Lung (tissue), 12 donors: ENCODE measurements around the gene IFNA7. TPM values are rescaled to one million over a fixed set of nuclear protein-coding genes. Genes with fewer than 3 reads are reported as not detected.
A peak's percentile ranks its signal among the peaks of the same experiment; 100 is the strongest.
"Not testable (repeated sequence)": the region's sequence is repeated elsewhere in the genome, so short reads cannot be mapped to it uniquely, and the experiment has no call there.

Experiments used
- ATAC-seq: fragments of 200-7000 bp; cut with Tn5 transposase; one replicate; pipeline ENCODE4 v1.9.1; 2020; ENCODE audit warnings: moderate number of reproducible peaks; ENCODE audit not compliant: insufficient read depth, low FRiP score
- DNase-seq, 3 donors: peaks; one replicate each; pipeline ENCODE4 v3.0.0-alpha.2; 2013 to 2017
- H3K27ac ChIP-seq, 2 donors: one replicate each; pipeline ENCODE4 v1.5.1; 2013; ENCODE audit warnings: mild to moderate bottlenecking in 2 of 2, moderate library complexity in 2 of 2, control low read depth in 1 of 2, inconsistent platforms in 1 of 2, low read depth in 1 of 2, low read length in 1 of 2
- H3K27me3 ChIP-seq, 3 donors: one replicate each; pipeline ENCODE4 v1.5.1; 2013; ENCODE audit warnings: low read length in 2 of 3; ENCODE audit not compliant: control insufficient read depth in 3 of 3, insufficient read depth in 3 of 3
- H3K36me3 ChIP-seq, 4 donors: one replicate each; pipeline ENCODE4 v1.5.1; 2013; ENCODE audit warnings: low read length in 4 of 4, mild to moderate bottlenecking in 1 of 4, moderate library complexity in 1 of 4; ENCODE audit not compliant: control insufficient read depth in 4 of 4, insufficient read depth in 4 of 4
- H3K4me1 ChIP-seq, 5 donors: one replicate each; pipeline ENCODE4 v1.5.1; 2013; ENCODE audit warnings: low read length in 5 of 5, mild to moderate bottlenecking in 2 of 5, moderate library complexity in 1 of 5; ENCODE audit not compliant: control insufficient read depth in 5 of 5, insufficient read depth in 5 of 5
- H3K4me3 ChIP-seq: one replicate; pipeline ENCODE4 v1.5.1; 2013; ENCODE audit warnings: mild to moderate bottlenecking, control low read depth, moderate library complexity
- H3K9ac ChIP-seq, 2 donors: one replicate each; pipeline ENCODE4 v1.5.1; 2013; ENCODE audit warnings: low read length in 2 of 2, control low read depth in 1 of 2; ENCODE audit not compliant: insufficient read depth in 1 of 2
- H3K9me3 ChIP-seq, 4 donors: one replicate each; pipeline ENCODE4 v1.5.1; 2013; ENCODE audit warnings: low read length in 3 of 4, mild to moderate bottlenecking in 1 of 4, moderate library complexity in 1 of 4; ENCODE audit not compliant: control insufficient read depth in 4 of 4, insufficient read depth in 3 of 4
- WGBS, 2 donors: extraction: QIAGEN DNeasy Blood & Tissue Kit; methylation state at CpG; one replicate each; pipeline ENCODE4 v1.1.7; 2013; 5-methylcytosine and 5-hydroxymethylcytosine counted together
- polyA plus RNA-seq, 2 donors: library from polyadenylated mRNA; stranded (reverse); fragments of 200-250 nt; gene quantifications; one replicate each; pipeline ENCODE4 v1.2.1, GENCODE V29; 2013
- total RNA-seq, 2 donors: library from RNA; depleted of rRNA in 1 of 2; stranded (reverse); fragments of >200 nt in 1 of 2; gene quantifications; one replicate each; pipeline ENCODE4 v1.2.1, GENCODE V29; 2014 to 2021
- TF ChIP-seq, protein P1 (sequence below): IDR thresholded peaks from 2 replicates; pipeline ENCODE4 v1.5.1; 2012; ENCODE audit warnings: mild to moderate bottlenecking; ENCODE audit errors: control extremely low read depth, extremely low read depth
- donor health status: control.
- donor health status: control.
- donor health status: Bipolar disorder and iron deficiency.
- donor health status: healthy.
- donor health status: DM: yes; HTN: yes; CAD: no.

Gene IFNA7
- total and polyA plus RNA-seq, 4 donors, result not detected

DNA sequence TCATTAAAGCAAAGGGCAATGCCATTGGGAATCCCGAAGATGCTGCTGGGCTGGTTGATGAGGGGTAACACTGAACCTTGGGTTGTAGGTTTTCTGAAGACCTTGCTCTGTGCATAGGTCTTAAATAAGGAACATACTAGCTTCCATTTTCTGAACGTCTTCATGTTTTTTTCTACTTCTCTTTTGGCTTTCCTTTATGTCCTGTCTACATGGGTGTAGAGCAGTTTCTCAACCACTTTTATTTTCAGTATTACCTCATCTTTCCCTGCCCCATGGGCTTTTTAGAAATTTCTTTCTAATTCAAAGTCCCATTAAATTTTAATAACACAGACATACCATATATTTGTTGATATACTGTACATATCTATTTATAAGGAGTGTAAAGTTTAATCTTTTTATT is 37.9 kb upstream of the IFNA7 start, which contains the start of gene IFNA14:
TSS of gene IFNA14 (minus strand) at position 95 of the 400 bp plus-strand sequence. CDS start at position 25, 70 bp downstream.
- H3K9me3 ChIP-seq, result no peaks in the 10 kb centered on the region
- peaks cover 0 to 1% (median 0%) of the 10 kb centered on the region in 5 donors for H3K4me1 ChIP-seq
- TF ChIP-seq, protein P1, sequence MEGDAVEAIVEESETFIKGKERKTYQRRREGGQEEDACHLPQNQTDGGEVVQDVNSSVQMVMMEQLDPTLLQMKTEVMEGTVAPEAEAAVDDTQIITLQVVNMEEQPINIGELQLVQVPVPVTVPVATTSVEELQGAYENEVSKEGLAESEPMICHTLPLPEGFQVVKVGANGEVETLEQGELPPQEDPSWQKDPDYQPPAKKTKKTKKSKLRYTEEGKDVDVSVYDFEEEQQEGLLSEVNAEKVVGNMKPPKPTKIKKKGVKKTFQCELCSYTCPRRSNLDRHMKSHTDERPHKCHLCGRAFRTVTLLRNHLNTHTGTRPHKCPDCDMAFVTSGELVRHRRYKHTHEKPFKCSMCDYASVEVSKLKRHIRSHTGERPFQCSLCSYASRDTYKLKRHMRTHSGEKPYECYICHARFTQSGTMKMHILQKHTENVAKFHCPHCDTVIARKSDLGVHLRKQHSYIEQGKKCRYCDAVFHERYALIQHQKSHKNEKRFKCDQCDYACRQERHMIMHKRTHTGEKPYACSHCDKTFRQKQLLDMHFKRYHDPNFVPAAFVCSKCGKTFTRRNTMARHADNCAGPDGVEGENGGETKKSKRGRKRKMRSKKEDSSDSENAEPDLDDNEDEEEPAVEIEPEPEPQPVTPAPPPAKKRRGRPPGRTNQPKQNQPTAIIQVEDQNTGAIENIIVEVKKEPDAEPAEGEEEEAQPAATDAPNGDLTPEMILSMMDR, result no peak
- H3K4me3 ChIP-seq, result no peak within 1 kb of the TSS
- H3K9ac ChIP-seq, result no peak within 1 kb of the TSS
- no peaks in the 10 kb centered on the region for H3K36me3 ChIP-seq
- H3K27me3 ChIP-seq, result no peaks in the 10 kb centered on the region
- no peak for DNase-seq
- ATAC-seq, result no peak
- WGBS, 2 donors, result 54 to 78% methylated on average over 2 of the region's 2 CpGs
- H3K27ac ChIP-seq, result no peak within 1 kb of the TSS

DNA sequence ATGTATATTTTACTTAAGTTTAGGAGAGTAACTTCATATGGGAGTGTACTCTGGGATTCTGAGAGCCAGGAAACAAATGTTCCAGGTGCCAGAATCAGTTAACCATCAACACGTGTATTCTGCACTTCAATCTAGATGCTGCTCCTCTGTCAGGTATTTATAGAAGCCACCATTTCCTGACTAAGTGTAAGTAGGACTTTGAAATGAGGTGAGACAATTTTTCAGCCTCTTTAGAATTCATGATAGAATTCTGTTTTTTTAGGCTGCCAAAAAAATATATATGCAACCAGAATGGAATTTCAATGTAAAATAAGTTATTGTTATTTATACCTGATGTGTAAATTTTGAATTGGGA is 34.3 kb upstream of the IFNA7 start:
- WGBS, 2 donors, result 0 to 2% methylated on average over 1 of the region's 1 CpG
- not testable (repeated sequence) for H3K9ac ChIP-seq, DNase-seq, H3K4me3 ChIP-seq, ATAC-seq, H3K27me3 ChIP-seq, H3K27ac ChIP-seq, H3K36me3 ChIP-seq, H3K4me1 ChIP-seq, H3K9me3 ChIP-seq

DNA sequence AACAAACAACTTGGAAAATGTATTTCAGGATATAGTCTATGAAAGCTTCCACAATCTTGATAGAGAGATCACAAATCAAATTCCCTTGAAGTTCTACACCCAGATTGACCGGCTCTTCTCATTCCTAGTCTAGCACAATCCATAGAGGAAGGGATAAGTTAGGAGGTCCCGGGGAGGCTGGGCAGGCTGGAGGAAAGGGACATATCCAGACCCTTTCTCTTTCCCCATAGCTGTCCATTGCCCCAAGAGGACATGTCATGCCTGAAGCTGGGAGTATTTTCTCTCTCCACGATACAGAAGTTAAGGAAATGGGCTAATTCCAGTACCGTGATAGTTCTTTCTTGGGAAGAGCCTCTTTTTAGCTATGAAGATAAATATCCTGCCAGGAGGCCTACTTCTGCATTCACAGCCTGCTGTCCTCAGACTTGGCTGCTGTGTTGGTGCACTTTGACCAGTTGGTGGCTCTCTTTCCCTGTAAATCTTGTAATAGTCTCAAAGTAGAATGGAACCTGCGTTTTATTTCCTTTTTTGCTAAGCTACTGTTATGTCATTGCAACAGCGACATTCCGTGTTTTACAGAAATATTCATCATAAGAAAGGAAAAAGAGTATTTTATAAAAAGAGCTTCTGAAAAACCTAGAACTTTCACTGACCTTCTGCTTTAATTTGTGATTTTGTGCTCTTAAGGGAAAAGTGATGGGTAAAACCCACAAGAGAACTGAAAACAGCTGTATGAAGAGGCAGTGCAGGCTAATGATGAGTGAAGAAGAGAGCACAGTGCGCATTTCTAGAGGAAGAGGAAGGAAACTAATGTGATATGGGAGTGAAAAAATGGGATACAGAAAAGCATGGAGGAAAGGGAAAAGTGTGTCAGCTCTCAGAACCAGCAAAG is 33.7 kb upstream of the IFNA7 start:
- H3K9ac ChIP-seq, ATAC-seq, H3K9me3 ChIP-seq: not testable (repeated sequence)

DNA sequence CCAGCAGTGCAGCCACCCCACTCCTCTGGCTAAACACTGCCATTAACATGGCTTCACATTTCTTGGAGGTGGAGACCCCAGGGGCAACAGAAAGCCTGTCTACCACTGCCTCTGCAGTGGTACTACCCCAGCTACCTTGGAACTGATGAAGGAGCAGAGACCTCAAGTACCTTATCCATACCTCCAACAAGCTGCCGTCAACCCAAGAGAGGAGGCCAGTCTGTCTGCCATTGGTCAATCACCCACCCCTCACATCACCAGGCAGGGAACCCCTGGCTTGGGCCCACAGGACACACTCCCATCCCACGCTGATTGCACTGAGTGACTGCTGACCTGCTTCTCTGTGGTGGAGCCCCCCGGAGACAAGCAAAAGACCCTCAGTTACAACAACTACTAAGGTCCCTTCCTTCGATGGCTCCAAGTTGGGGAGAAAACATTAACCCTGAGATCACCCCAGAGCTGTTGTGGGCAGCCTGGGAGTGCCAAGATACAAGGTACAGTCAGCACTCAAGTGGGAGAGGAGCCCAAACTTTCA is 32.2 kb upstream of the IFNA7 start:
- ATAC-seq, result no peak
- TF ChIP-seq, protein P1, result no peak
- Histone ChIP-seq H3K4me1 (no peaks in the 10 kb centered on the region), H3K9me3 (no peaks in the 10 kb centered on the region), H3K4me3 (no peak overlapping the region), H3K36me3 (no peaks in the 10 kb centered on the region), H3K9ac (no peak overlapping the region), H3K27ac (no peak overlapping the region), H3K27me3 (no peaks in the 10 kb centered on the region)
- no peak for DNase-seq
- WGBS, 2 donors, result 85 to 86% methylated on average over 4 of the region's 4 CpGs

More for the DNA sequence above, 33.7 kb upstream of the IFNA7 start:
- 26 to 31% methylated on average over 8 of the region's 8 CpGs for WGBS, 2 donors
- H3K4me3 ChIP-seq, H3K36me3 ChIP-seq, H3K4me1 ChIP-seq, H3K27ac ChIP-seq, H3K27me3 ChIP-seq: not testable (repeated sequence)
- peak; percentile 17 to 55 (median 50) for DNase-seq
- TF ChIP-seq, protein P1, result peak; percentile 34
